ENCODE results near the gene ANGPTL1.
"Not testable (repeated sequence)": the region's sequence is repeated elsewhere in the genome, so short reads cannot be mapped to it uniquely, and the experiment has no call there.

ANGPTL1 gene

GRCh38 chr1:178877896-178878295, 7.0 kb upstream of the ANGPTL1 start:
- Mint-ChIP-seq H3K36me3 (ENCODE audit: low read depth) (no peaks in the 10 kb centered on the region), H3K9me3 (no peaks in the 10 kb centered on the region), H3K4me3 (no peak overlapping the region), H3K27me3 (no peaks in the 10 kb centered on the region), H3K27ac (no peak overlapping the region), H3K4me1 (ENCODE audit: low read depth) (no peaks in the 10 kb centered on the region)
- DNase-seq, result no peak

- Mint-ChIP-seq H3K36me3 (ENCODE audit: low read depth) (no peaks in the 10 kb centered on the region), H3K4me1 (ENCODE audit: low read depth) (no peaks in the 10 kb centered on the region), H3K9me3 (no peaks in the 10 kb centered on the region), H3K27ac (no peak overlapping the region), H3K27me3 (no peaks in the 10 kb centered on the region), H3K4me3 (no peak overlapping the region)
- DNase-seq, result no peak
Observed at GRCh38 chr1:178875936-178876335, 5.1 kb upstream of the ANGPTL1 start.

- Mint-ChIP-seq H3K36me3 (ENCODE audit: low read depth) (no peaks in the 10 kb centered on the region), H3K27me3 (no peaks in the 10 kb centered on the region), H3K27ac (no peak overlapping the region), H3K4me3 (no peak overlapping the region), H3K4me1 (ENCODE audit: low read depth) (no peaks in the 10 kb centered on the region), H3K9me3 (no peaks in the 10 kb centered on the region)
- DNase-seq, result no peak
Observed at GRCh38 chr1:178874966-178875365, 4.1 kb upstream of the ANGPTL1 start.

GRCh38 chr1:178871551-178872320, 859 bp upstream of the ANGPTL1 start:
- Mint-ChIP-seq H3K4me3 (no peak overlapping the region), H3K27me3 (no peaks in the 10 kb centered on the region), H3K9me3 (no peaks in the 10 kb centered on the region), H3K27ac (no peak overlapping the region), H3K4me1 (ENCODE audit: low read depth) (peaks cover 6% of the 10 kb centered on the region), H3K36me3 (ENCODE audit: low read depth) (no peaks in the 10 kb centered on the region)
- DNase-seq, result no peak

- Mint-ChIP-seq H3K4me1 (ENCODE audit: low read depth) (peaks cover 6% of the 10 kb centered on the region), H3K27ac (no peak overlapping the region), H3K9me3 (no peaks in the 10 kb centered on the region), H3K36me3 (ENCODE audit: low read depth) (no peaks in the 10 kb centered on the region), H3K4me3 (no peak overlapping the region), H3K27me3 (no peaks in the 10 kb centered on the region)
- no peak for DNase-seq
Observed at GRCh38 chr1:178870221-178870620, 656 bp downstream of the ANGPTL1 start.

GRCh38 chr1:178869119-178869697, 1.7 kb downstream of the ANGPTL1 start:
- Mint-ChIP-seq H3K27me3 (no peaks in the 10 kb centered on the region), H3K9me3 (no peaks in the 10 kb centered on the region), H3K4me3 (no peak overlapping the region), H3K36me3 (ENCODE audit: low read depth) (no peaks in the 10 kb centered on the region), H3K4me1 (ENCODE audit: low read depth) (peaks cover 9% of the 10 kb centered on the region), H3K27ac (no peak overlapping the region)
- DNase-seq, result no peak

GRCh38 chr1:178868706-178869105, 2.2 kb downstream of the ANGPTL1 start:
- H3K4me3 Mint-ChIP-seq, result no peak overlapping the region

GRCh38 chr1:178867670-178868069, 3.2 kb downstream of the ANGPTL1 start:
- no peak overlapping the region for H3K4me3 Mint-ChIP-seq
- H3K9me3 Mint-ChIP-seq, result no peaks in the 10 kb centered on the region
- no peaks in the 10 kb centered on the region for H3K36me3 Mint-ChIP-seq (ENCODE audit: low read depth)
- H3K27me3 Mint-ChIP-seq, result no peaks in the 10 kb centered on the region
- H3K4me1 Mint-ChIP-seq (ENCODE audit: low read depth), result peaks cover 14% of the 10 kb centered on the region
- no peak for DNase-seq
- H3K27ac Mint-ChIP-seq, result no peak overlapping the region

More at GRCh38 chr1:178868706-178869105, 2.2 kb downstream of the ANGPTL1 start:
- no peaks in the 10 kb centered on the region for H3K27me3 Mint-ChIP-seq
- no peaks in the 10 kb centered on the region for H3K36me3 Mint-ChIP-seq (ENCODE audit: low read depth)
- H3K9me3 Mint-ChIP-seq, result no peaks in the 10 kb centered on the region
- no peak for DNase-seq
- peaks cover 12% of the 10 kb centered on the region for H3K4me1 Mint-ChIP-seq (ENCODE audit: low read depth)
- H3K27ac Mint-ChIP-seq, result no peak overlapping the region

GRCh38 chr1:178864326-178864725, 6.6 kb downstream of the ANGPTL1 start:
- H3K4me3 Mint-ChIP-seq, result no peak overlapping the region
- H3K36me3 Mint-ChIP-seq (ENCODE audit: low read depth), result no peaks in the 10 kb centered on the region
- no peak overlapping the region for H3K27ac Mint-ChIP-seq
- H3K9me3 Mint-ChIP-seq, result no peaks in the 10 kb centered on the region
- peaks cover 14% of the 10 kb centered on the region for H3K4me1 Mint-ChIP-seq (ENCODE audit: low read depth)
- DNase-seq, result no peak
- H3K27me3 Mint-ChIP-seq, result no peaks in the 10 kb centered on the region

GRCh38 chr1:178862864-178863263, 8.0 kb downstream of the ANGPTL1 start:
- peaks cover 14% of the 10 kb centered on the region for H3K4me1 Mint-ChIP-seq (ENCODE audit: low read depth)
- no peak for DNase-seq
- H3K36me3 Mint-ChIP-seq (ENCODE audit: low read depth), result no peaks in the 10 kb centered on the region
- no peak overlapping the region for H3K4me3 Mint-ChIP-seq
- H3K27me3 Mint-ChIP-seq, result no peaks in the 10 kb centered on the region
- no peaks in the 10 kb centered on the region for H3K9me3 Mint-ChIP-seq
- H3K27ac Mint-ChIP-seq, result no peak overlapping the region

- Mint-ChIP-seq H3K9me3 (no peaks in the 10 kb centered on the region), H3K36me3 (ENCODE audit: low read depth) (no peaks in the 10 kb centered on the region), H3K27me3 (no peaks in the 10 kb centered on the region), H3K4me3 (no peak overlapping the region), H3K4me1 (ENCODE audit: low read depth) (peaks cover 10% of the 10 kb centered on the region), H3K27ac (no peak overlapping the region)
- no peak for DNase-seq
Observed at GRCh38 chr1:178862416-178862815, 8.5 kb downstream of the ANGPTL1 start.

GRCh38 chr1:178857126-178857525, 13.8 kb downstream of the ANGPTL1 start:
- Mint-ChIP-seq H3K9me3 (no peaks in the 10 kb centered on the region), H3K27ac (no peak overlapping the region), H3K4me1 (ENCODE audit: low read depth) (no peaks in the 10 kb centered on the region), H3K4me3 (no peak overlapping the region), H3K36me3 (ENCODE audit: low read depth) (no peaks in the 10 kb centered on the region), H3K27me3 (no peaks in the 10 kb centered on the region)
- DNase-seq, result no peak

GRCh38 chr1:178849918-178850317, 21.0 kb downstream of the ANGPTL1 start:
- DNase-seq, result no peak
- no peaks in the 10 kb centered on the region for H3K36me3 Mint-ChIP-seq (ENCODE audit: low read depth)
- no peaks in the 10 kb centered on the region for H3K4me1 Mint-ChIP-seq (ENCODE audit: low read depth)
- H3K4me3 Mint-ChIP-seq, result no peak overlapping the region
- H3K27ac Mint-ChIP-seq, result no peak overlapping the region
- H3K9me3 Mint-ChIP-seq, result no peaks in the 10 kb centered on the region
- H3K27me3 Mint-ChIP-seq, result no peaks in the 10 kb centered on the region

- not testable (repeated sequence) for H3K27ac Mint-ChIP-seq; H3K9me3 Mint-ChIP-seq; H3K27me3 Mint-ChIP-seq; H3K36me3 Mint-ChIP-seq (ENCODE audit: low read depth); H3K4me1 Mint-ChIP-seq (ENCODE audit: low read depth); DNase-seq; H3K4me3 Mint-ChIP-seq
Observed at GRCh38 chr1:178847919-178848318, 23.0 kb downstream of the ANGPTL1 start.

GRCh38 chr1:178847396-178847849, 23.5 kb downstream of the ANGPTL1 start:
- Mint-ChIP-seq H3K4me1 (ENCODE audit: low read depth) (no peaks in the 10 kb centered on the region), H3K4me3 (no peak overlapping the region), H3K36me3 (ENCODE audit: low read depth) (no peaks in the 10 kb centered on the region), H3K9me3 (no peaks in the 10 kb centered on the region), H3K27ac (no peak overlapping the region), H3K27me3 (no peaks in the 10 kb centered on the region)
- DNase-seq, result no peak
